GM19023 (cell line): ENCODE data around the gene EPHB1.
"Not testable (repeated sequence)": the region's sequence is repeated elsewhere in the genome, so short reads cannot be mapped to it uniquely, and the experiment has no call there.

Experiments used
- ATAC-seq: cut with Tn5 transposase; IDR thresholded peaks from one replicate; pipeline ENCODE4 v1.9.1; 2021; ENCODE audit warnings: mild to moderate bottlenecking, moderate library complexity; ENCODE audit not compliant: unreplicated experiment

Gene EPHB1

GRCh38 chr3:135099734-135100355 lies 304.8 kb downstream of the EPHB1 start:
- no peak for ATAC-seq

GRCh38 chr3:135100366-135100765 lies 305.3 kb downstream of the EPHB1 start:
- no peak for ATAC-seq

GRCh38 chr3:135103917-135104316 lies 308.9 kb downstream of the EPHB1 start:
- no peak for ATAC-seq

GRCh38 chr3:135106445-135106844 lies 311.4 kb downstream of the EPHB1 start:
- ATAC-seq, result no peak

- no peak for ATAC-seq
Measured at GRCh38 chr3:135107043-135107442, 312.0 kb downstream of the EPHB1 start.

GRCh38 chr3:135109681-135110080 lies 314.6 kb downstream of the EPHB1 start:
- no peak for ATAC-seq

- ATAC-seq, result not testable (repeated sequence)
Measured at GRCh38 chr3:135114551-135114950, 319.5 kb downstream of the EPHB1 start.

GRCh38 chr3:135117977-135118376 lies 322.9 kb downstream of the EPHB1 start:
- ATAC-seq, result no peak

GRCh38 chr3:135118792-135119191 lies 323.7 kb downstream of the EPHB1 start:
- no peak for ATAC-seq

GRCh38 chr3:135125171-135125801 lies 330.2 kb downstream of the EPHB1 start:
- ATAC-seq, result no peak

GRCh38 chr3:135127946-135128470 lies 332.9 kb downstream of the EPHB1 start:
- ATAC-seq, result no peak

GRCh38 chr3:135128818-135129217 lies 333.8 kb downstream of the EPHB1 start:
- ATAC-seq, result no peak

GRCh38 chr3:135131290-135131689 lies 336.2 kb downstream of the EPHB1 start:
- no peak for ATAC-seq

GRCh38 chr3:135133905-135134683 lies 339.0 kb downstream of the EPHB1 start:
- no peak for ATAC-seq

GRCh38 chr3:135134684-135135075 lies 339.6 kb downstream of the EPHB1 start:
- ATAC-seq, result no peak

- no peak for ATAC-seq
Measured at GRCh38 chr3:135135445-135135844, 340.4 kb downstream of the EPHB1 start.

- ATAC-seq, result no peak
Measured at GRCh38 chr3:135136361-135137100, 341.5 kb downstream of the EPHB1 start.

GRCh38 chr3:135137296-135137695 lies 342.2 kb downstream of the EPHB1 start:
- no peak for ATAC-seq

GRCh38 chr3:135138776-135139175 lies 343.7 kb downstream of the EPHB1 start:
- no peak for ATAC-seq

- no peak for ATAC-seq
Measured at GRCh38 chr3:135140591-135140990, 345.5 kb downstream of the EPHB1 start.

GRCh38 chr3:135141160-135141559 lies 346.1 kb downstream of the EPHB1 start:
- no peak for ATAC-seq
